Peyer's patch (tissue), 4 donors: ENCODE results near the gene HSD11B2. TPM values are rescaled to one million over a fixed set of nuclear protein-coding genes. Genes with fewer than 3 reads are reported as not detected.

Experiments used
- DNase-seq, 3 donors: peaks; one replicate each; pipeline ENCODE4 v3.0.0-alpha.2; 2017 to 2019
- H3K27ac ChIP-seq, 4 donors: fragments of 200-600 bp; sonication (generic); one replicate each; pipeline ENCODE4 v1.5.1; 2016 to 2019
- H3K27me3 ChIP-seq, 2 donors: fragments of 200-600 bp; sonication (generic); one replicate each; pipeline ENCODE4 v1.5.1; 2019
- H3K36me3 ChIP-seq, 3 donors: fragments of 200-600 bp; sonication (generic); one replicate each; pipeline ENCODE4 v1.5.1; 2016 to 2019
- H3K4me1 ChIP-seq, 4 donors: fragments of 200-600 bp; sonication (generic); one replicate each; pipeline ENCODE4 v1.5.1; 2016 to 2019
- H3K4me3 ChIP-seq, 4 donors: fragments of 200-600 bp; sonication (generic); 1 replicate in 3 of 4; 2 replicates in 1 of 4; pipeline ENCODE4 v1.5.1; 2016 to 2019; ENCODE audit warnings: mild to moderate bottlenecking in 1 of 4
- H3K9me3 ChIP-seq, 4 donors: fragments of 200-600 bp; sonication (generic); one replicate each; pipeline ENCODE4 v1.5.1; 2016 to 2019; ENCODE audit warnings: mild to moderate bottlenecking in 1 of 4
- POLR2A ChIP-seq, 2 donors: fragments of 450-650 bp; IDR thresholded peaks; one replicate each; pipeline ENCODE4 v1.5.1; 2017; ENCODE audit warnings: antibody characterized with exemption in 2 of 2, mild to moderate bottlenecking in 2 of 2, moderate library complexity in 2 of 2
- total RNA-seq, 4 donors: library from RNA; depleted of rRNA; stranded (reverse); fragments of >200 nt; gene quantifications; one replicate each; pipeline ENCODE4 v1.1.0, GENCODE V29; 2016
- TF ChIP-seq, protein P1 (sequence below), 6 experiments: fragments of 450-650 bp in 4 of 6; fragments of 200-600 bp in 2 of 6; sonication (generic) in 1 of 6; IDR thresholded peaks; one replicate each; pipeline ENCODE4 v1.5.1; 2017 to 2019; ENCODE audit warnings: antibody characterized with exemption in 6 of 6, mild to moderate bottlenecking in 3 of 6, moderate library complexity in 1 of 6

HSD11B2 gene
- total RNA-seq, 4 donors from 2014 or later, result 116 to 688 (median 499) TPM

GRCh38 chr16:67481561-67482232 is 50.8 kb downstream of the HSD11B2 start:
- H3K9me3 ChIP-seq, result no peaks in the 10 kb centered on the region
- peaks cover 0 to 35% (median 14%) of the 10 kb centered on the region in 4 donors for H3K4me1 ChIP-seq
- H3K27me3 ChIP-seq, result no peaks in the 10 kb centered on the region
- peak; percentile 38 to 79 (median 75) for DNase-seq
- no peak for TF ChIP-seq POLR2A (IDR thresholded peaks at IDR 0.05)
- TF ChIP-seq, protein P1, sequence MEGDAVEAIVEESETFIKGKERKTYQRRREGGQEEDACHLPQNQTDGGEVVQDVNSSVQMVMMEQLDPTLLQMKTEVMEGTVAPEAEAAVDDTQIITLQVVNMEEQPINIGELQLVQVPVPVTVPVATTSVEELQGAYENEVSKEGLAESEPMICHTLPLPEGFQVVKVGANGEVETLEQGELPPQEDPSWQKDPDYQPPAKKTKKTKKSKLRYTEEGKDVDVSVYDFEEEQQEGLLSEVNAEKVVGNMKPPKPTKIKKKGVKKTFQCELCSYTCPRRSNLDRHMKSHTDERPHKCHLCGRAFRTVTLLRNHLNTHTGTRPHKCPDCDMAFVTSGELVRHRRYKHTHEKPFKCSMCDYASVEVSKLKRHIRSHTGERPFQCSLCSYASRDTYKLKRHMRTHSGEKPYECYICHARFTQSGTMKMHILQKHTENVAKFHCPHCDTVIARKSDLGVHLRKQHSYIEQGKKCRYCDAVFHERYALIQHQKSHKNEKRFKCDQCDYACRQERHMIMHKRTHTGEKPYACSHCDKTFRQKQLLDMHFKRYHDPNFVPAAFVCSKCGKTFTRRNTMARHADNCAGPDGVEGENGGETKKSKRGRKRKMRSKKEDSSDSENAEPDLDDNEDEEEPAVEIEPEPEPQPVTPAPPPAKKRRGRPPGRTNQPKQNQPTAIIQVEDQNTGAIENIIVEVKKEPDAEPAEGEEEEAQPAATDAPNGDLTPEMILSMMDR (IDR thresholded peaks at IDR 0.05), result no peak
- no peaks in the 10 kb centered on the region for H3K36me3 ChIP-seq
- peak overlapping the region; percentile 87 to 99 (median 93) for H3K27ac ChIP-seq
- H3K4me3 ChIP-seq, result peak overlapping the region; percentile 88 to 96 (median 92)

DNA sequence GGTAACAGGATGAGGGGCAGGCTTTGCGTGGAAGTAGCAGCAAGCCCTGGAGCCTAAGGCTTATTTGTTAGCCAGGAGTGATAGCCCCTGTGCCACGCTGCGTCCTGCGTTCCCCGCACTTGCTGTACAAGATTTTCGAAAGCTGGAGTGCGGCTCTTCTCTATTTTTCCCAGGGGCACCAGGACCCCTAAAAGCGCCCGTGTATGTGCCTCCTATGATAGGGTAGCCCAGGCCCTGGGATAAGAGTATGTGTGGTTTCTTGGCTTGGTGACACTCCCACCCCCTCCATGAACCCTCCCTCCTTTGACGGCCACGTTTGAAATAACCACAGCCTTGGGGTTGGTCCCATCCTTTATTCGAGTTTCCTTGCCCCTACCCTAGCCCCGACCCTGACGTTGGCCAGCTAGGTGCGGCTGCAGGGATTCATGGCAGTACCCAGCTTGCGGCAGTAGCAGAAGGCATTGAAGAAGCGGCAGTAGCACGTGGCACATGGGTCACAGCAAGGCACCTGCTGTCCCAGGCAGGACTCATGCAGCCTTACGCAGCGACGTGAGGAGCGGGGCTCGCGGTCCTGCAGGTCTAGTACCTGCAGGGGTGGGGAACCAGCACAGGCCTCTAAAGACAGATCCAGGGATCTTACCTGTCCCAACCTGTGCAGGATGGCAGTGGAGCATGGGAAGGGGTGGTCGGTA is 51.5 kb downstream of the HSD11B2 start:
- H3K4me3 ChIP-seq, result peak overlapping the region; percentile 88 to 96 (median 92)
- no peaks in the 10 kb centered on the region for H3K9me3 ChIP-seq
- peaks cover 0 to 34% (median 14%) of the 10 kb centered on the region in 4 donors for H3K4me1 ChIP-seq
- no peak for TF ChIP-seq POLR2A (IDR thresholded peaks at IDR 0.05)
- TF ChIP-seq, protein P1 (IDR thresholded peaks at IDR 0.05), result no peak
- peak overlapping the region; percentile 87 to 99 (median 93) for H3K27ac ChIP-seq
- no peaks in the 10 kb centered on the region for H3K27me3 ChIP-seq
- no peaks in the 10 kb centered on the region for H3K36me3 ChIP-seq
- peak in 2 of 3 donors; percentile 23 to 54 for DNase-seq

DNA sequence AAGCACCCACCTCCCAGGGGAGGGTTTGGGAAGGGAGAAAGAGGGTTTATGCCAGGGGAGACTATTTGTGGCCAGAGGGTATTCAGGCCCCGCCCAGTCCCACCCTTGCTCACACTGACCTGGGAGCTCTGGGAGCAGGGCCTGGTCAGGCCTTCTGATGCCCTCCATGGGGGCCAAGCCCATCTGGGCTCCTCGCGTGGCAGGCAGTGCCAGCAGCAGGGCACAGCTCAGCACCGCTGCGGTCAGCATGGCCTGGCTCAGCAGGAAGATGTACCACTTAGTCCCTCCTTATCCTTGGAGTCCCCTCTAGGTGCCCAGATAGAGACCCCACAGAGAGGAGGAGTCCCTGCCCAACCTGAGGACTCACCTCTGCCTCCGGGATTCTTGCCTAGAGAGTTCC is 52.2 kb downstream of the HSD11B2 start, which contains the start of gene AGRP:
Gene AGRP, minus strand, starts transcription at position 398 of the 400 bp plus-strand sequence. Its CDS starts 149 bp downstream, at position 249.
- Histone ChIP-seq H3K4me1 (peaks cover 0 to 33% (median 14%) of the 10 kb centered on the region in 4 donors), H3K9me3 (no peaks in the 10 kb centered on the region), H3K27ac (peak within 1 kb of the TSS in 3 of 4 donors; percentile 87 to 99 (median 95)), H3K36me3 (no peaks in the 10 kb centered on the region), H3K27me3 (no peaks in the 10 kb centered on the region), H3K4me3 (peak within 1 kb of the TSS; percentile 88 to 96 (median 92))
- TF ChIP-seq POLR2A (IDR thresholded peaks at IDR 0.05), result no peak
- TF ChIP-seq, protein P1 (IDR thresholded peaks at IDR 0.05), result no peak
- no peak for DNase-seq

- TF ChIP-seq, protein P1 (IDR thresholded peaks at IDR 0.05), result no peak
- TF ChIP-seq POLR2A (IDR thresholded peaks at IDR 0.05), result no peak
- Histone ChIP-seq H3K4me1 (peaks cover 0 to 30% (median 13%) of the 10 kb centered on the region in 4 donors), H3K36me3 (no peaks in the 10 kb centered on the region), H3K27me3 (no peaks in the 10 kb centered on the region), H3K4me3 (no peak overlapping the region), H3K9me3 (no peaks in the 10 kb centered on the region), H3K27ac (peak overlapping the region in 1 of 4 donors; percentile 99)
- no peak for DNase-seq
Observed at GRCh38 chr16:67483731-67484525, 53.0 kb downstream of the HSD11B2 start.

GRCh38 chr16:67486805-67487204 is 55.9 kb downstream of the HSD11B2 start:
- no peaks in the 10 kb centered on the region for H3K9me3 ChIP-seq
- H3K27me3 ChIP-seq, result no peaks in the 10 kb centered on the region
- peak overlapping the region in 1 of 4 donors; percentile 5 for H3K27ac ChIP-seq
- peaks cover 0 to 28% (median 17%) of the 10 kb centered on the region in 4 donors for H3K4me1 ChIP-seq
- no peak overlapping the region for H3K4me3 ChIP-seq
- TF ChIP-seq, protein P1 (IDR thresholded peaks at IDR 0.05), result no peak
- TF ChIP-seq POLR2A (IDR thresholded peaks at IDR 0.05), result no peak
- no peak for DNase-seq
- no peaks in the 10 kb centered on the region for H3K36me3 ChIP-seq
